Stimulated activated CD8-positive, alpha-beta memory T cell treated with anti-CD3 and anti-CD28 coated beads, Interleukin-4, amount 100 ng/mL, for 4 hours (primary cell): ENCODE measurements around the gene FGF10.

ENCODE experiments used
- DNase-seq, 2 donors: peaks; one replicate each; pipeline ENCODE4 v3.0.0-alpha.2; 2020; ENCODE audit warnings: low read depth in 2 of 2, low spot score in 1 of 2

The FGF10 gene

GRCh38 chr5:44389090-44389822 lies at the start of gene FGF10:
FGF10 (minus strand) TSS chr5:44389420; CDS start chr5:44388682, 738 bp downstream.
- DNase-seq: no peak

GRCh38 chr5:44426944-44427343 lies 37.7 kb upstream of the FGF10 start:
- DNase-seq: no peak

GRCh38 chr5:44412286-44412685 lies 23.1 kb upstream of the FGF10 start:
- no peak for DNase-seq

DNA sequence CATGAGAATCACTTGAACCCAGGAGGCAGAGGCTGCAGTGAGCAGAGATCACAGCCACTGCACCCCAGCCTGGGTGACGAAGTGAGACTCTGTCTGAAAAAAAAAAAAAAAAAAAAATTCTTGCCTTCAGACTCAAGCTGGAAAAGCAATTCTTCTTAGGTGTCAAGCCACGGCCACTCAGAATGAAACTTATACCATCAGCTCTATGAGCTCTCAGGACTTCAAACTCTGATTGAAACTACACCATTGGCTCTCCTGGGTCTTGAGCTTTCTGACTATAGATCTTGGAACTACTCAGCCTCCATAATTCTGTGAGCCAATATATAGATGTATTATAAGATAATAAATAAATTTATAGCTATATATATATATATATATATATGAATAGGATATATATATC lies 12.9 kb upstream of the FGF10 start:
- no peak for DNase-seq

GRCh38 chr5:44401611-44402010 lies 12.4 kb upstream of the FGF10 start:
- no peak for DNase-seq

GRCh38 chr5:44398382-44398781 lies 9.2 kb upstream of the FGF10 start:
- DNase-seq: no peak

- no peak for DNase-seq
These were observed 7.1 kb upstream of the FGF10 start for GRCh38 chr5:44396312-44396711.

- no peak for DNase-seq
These were observed 1.1 kb upstream of the FGF10 start for GRCh38 chr5:44390351-44390750.

- no peak for DNase-seq
These were observed 563 bp upstream of the FGF10 start for GRCh38 chr5:44389823-44390143.

DNA sequence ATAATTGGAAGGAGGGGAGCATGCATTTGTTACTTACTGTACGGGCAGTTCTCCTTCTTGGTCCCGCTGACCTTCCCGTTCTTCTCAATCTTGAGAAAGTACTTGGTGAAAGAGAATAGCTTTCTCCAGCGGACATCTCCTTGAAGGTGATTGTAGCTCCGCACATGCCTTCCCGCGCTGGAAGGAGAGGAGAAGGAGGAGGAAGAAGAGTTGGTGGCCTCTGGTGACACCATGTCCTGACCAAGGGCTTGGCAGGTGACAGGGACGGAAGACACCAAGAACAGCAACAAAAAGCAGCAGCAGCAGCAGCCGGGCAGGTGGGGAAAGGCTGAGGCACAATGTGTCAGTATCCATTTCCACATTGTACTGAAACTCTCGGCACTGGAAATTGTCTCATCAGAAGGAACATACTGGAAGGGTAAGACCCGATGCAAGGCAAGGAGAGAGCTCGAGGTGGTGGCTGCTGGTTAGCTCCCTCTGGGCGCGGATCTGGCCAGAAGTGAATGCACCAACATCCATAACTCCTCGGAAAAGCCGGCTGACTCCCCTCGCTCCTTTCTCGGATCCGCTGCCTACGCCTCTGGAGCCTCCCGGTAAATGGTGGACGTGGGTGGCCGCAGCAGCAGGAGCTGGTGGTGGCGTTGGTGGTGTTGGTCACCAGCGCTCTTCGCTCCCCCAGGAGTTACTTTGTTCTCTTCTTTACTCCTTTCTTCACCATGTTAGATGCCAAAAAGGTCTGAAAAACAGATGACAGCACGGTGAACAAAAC lies 715 bp downstream of the FGF10 start:
- no peak for DNase-seq

GRCh38 chr5:44387921-44388320 lies 1.3 kb downstream of the FGF10 start:
- no peak for DNase-seq

- DNase-seq: no peak
These were observed 1.8 kb downstream of the FGF10 start for GRCh38 chr5:44387406-44387805.

DNA sequence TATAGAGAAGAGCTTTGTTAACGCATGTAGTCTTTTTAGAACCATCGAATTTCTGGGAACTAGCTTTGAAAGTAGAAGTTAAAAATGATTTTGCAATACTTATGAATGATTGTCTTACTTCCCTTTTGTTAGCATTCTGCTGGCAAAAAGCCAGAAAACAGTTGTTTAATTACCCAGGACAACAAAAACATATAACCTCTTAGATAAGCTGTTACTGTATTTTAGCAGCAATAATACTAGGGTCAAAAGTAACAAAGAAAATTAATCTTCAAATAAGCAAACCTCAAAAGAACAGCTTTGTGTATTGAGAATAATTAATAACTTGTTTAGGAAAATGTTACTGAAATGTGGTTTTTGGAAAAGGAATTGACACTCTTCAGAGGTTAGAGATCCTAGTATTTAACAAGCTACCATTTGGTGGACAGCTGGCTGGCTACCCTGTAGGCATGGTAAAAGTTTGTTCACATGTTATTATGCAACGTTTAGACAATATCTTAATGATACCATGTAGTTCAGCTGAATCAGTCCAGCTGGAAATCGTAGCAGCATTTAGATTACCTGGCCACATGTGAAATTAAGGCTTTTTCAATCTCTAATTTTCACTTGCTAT lies 3.8 kb downstream of the FGF10 start:
- no peak for DNase-seq

GRCh38 chr5:44384816-44385215 lies 4.4 kb downstream of the FGF10 start:
- no peak for DNase-seq

DNA sequence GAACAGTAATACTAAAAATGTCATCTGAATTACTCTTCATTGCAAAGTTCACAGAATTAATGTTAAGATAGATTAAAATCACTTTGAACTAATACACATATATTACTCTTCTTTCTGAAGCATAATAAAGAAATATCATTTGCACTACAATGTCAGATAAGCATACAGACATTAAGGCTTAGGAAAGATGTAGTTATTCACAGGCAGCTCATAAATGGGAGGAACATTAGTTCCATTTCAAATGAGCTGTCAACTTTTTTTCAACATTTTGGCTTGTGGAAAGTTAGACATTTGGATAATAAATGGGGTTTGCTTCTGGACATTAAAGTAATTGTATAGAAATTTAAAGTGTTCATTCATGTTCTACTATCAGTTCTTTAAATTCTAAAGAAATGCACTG lies 6.3 kb downstream of the FGF10 start:
- DNase-seq: no peak

DNA sequence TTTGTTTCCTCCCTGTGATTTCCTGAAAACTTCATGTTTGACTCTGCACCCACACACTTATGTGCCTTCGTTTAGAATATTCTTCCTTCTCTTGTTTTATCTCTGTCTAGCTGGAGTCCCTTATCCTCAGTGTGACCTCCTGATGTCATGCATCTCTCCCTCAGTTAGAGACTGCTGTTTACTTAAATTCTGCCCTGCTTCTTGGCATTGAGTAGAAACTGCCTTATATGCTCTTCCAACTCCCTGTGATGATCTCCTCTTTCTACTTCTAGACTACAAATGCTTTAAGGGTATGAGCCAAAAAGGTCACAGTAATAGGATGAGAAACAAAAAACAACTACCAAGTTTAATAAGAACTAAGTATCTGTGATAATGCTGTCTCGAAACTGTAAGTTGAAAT lies 12.2 kb downstream of the FGF10 start:
- DNase-seq: no peak

DNA sequence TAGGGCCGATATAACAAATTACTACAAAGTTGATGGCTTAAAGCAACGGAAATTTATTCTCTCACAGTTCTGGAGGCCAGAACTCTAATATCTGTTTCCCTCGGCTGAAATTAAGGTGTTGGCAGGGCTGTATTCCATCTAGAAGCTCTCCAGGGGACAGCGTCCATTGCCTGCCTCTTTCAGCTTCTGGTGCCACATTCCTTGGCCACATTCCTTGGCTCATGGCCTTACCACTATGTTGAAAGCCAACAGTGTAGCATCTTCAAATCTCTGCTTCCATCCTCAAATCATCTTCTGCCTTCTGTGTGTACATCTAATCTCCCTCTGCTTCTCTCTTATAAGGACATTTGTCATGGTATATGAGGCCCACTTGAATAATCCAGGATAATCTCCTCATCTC lies 17.2 kb downstream of the FGF10 start:
- DNase-seq: no peak

DNA sequence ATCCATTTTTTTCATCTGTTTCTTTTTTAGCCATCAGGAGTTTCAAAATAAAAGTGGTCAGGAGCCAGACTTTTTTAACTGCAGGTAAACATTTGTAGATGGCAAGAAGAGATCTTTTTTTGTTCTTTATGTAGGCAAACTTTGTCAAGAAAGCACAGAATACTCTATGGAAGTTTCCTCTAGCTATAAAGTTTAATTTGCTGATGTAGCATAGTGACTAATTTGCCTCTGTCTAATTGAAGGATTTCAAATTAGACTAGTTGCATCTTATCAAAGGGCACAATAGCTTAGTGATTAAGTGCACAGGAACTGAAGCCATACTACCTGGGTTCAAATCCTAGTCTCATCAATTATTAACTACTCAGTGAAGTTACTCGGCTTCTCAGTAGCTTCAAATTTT lies 22.0 kb downstream of the FGF10 start:
- no peak for DNase-seq

GRCh38 chr5:44365345-44365744 lies 23.9 kb downstream of the FGF10 start:
- DNase-seq: no peak

DNA sequence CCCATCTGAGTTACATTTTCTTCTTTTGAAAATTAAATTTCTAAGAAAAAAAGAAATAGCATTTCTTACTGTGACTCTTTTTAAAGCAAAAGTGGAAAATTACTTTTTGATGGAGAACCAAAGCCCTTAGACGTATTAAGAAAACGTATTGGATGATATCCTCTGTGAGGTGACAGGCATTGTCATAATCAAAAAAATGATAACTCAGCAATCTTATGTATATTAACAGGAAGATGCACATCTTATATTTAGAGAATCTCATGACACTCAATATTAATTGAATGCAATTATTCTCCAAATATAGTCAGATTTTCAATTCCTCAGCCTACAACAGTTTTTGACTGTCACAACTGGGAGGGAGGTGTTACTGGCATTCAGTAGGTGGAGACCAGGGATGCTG lies 25.1 kb downstream of the FGF10 start:
- DNase-seq: no peak

DNA sequence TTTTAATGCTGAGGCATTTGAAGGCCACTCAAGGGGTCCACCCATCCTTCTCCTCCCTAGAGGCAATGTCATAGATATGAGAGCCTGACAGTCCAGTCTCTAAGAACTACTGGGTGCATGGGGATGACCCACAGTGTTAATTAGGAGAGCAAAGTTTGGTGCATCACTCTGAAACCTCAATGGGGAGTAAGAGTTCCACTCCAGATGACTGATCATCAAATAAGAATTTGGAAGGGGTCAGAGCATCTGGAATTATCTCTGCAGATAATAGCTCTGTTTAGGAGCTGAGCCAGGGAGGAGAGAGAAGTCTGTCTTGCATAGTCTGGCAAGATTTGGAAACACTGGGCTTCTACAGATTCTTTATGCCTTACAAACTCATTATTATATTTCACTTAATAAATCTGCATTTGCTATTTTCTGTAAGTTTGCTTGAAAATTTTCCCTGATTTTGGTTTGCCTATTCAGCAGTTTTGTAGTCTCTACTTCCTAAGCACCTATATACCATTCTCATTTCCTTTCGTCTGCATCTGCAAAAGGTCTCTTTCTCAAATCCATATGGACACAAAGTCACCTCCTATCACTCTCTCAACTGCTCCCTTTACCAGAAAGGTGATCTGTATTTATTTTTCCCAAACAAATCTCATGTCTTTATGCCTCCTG lies 27.7 kb downstream of the FGF10 start:
- no peak for DNase-seq

DNA sequence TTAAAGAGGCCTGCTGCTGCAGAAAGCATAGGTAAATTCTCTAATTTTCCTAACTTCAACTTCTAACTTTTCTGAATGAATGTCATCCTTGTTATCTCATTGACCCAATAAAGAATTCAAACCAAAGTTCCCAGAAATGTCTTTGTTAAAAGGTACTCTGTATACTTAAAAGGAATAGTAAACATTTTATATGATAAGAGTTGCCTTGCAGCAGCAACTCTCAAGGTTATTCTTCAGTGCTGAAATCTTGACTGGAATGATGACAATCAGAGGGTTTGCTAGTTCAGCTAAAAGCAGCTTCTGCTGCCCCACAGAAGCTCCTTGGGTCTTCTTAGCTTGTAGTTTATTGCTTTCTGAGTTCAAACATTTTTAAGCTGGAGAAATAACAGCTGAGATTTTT lies 28.3 kb downstream of the FGF10 start:
- no peak for DNase-seq
